ENCODE data around the gene CDK13.
"Not testable (repeated sequence)": the region's sequence is repeated elsewhere in the genome, so short reads cannot be mapped to it uniquely, and the experiment has no call there.

The CDK13 gene

DNA sequence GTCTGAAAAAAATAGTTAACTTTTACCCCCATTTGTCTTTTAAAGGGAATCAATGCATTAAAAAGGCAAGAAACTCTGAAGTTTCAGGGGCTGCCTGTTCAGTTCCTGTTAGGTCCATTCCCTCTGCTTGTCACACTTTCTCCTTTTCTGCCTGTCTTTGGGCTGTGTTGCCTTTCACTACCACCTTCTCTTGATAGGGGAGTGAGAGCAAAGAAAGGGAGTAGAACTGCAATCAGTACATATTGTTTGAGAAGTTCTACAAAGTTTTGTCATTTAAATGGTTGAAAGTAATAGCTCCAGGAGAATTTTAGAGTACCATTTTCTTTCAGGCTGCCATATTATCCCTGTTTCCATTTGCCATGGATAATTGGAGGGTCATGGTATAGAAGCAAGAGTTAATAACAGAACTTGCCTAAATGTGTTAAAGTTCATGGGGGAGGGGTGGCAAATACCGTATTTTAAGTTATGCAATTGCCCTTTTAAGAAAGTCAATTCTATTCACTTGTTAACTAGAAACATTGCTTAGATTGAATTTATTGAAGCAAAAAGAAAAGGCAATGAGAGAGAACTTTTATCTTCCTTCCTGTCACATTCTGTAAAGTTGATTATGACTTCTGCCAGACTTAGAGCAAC lies 145.8 kb downstream of the CDK13 start:
- in situ Hi-C loops (cut with MboI; ENCODE audit: low sequenced_read_pairs), result no loop called here

DNA sequence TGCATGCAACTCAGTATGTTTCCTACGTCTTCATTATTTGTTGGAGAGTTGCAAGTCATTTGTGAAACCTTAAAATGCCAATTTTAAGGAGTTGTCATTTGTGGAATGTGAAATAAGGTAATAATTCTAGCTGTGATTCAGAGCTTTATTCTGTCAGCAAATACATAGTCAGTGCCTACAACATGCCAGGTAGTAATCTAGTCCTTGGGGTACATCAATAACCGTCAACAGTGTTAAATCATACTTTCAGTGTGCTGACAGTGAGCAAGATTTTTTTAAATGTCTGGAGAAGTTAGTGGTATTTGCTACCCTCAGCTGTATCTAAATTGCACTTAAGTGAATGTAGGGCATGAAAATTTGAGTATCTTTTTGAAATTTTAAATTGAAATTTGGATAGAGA lies 147.7 kb downstream of the CDK13 start:
- in situ Hi-C loops (cut with MboI; ENCODE audit: low sequenced_read_pairs), result no loop called here

- in situ Hi-C loops (cut with MboI; ENCODE audit: low sequenced_read_pairs), result no loop called here
Measured at GRCh38 chr7:40098810-40099209, 148.8 kb downstream of the CDK13 start.

DNA sequence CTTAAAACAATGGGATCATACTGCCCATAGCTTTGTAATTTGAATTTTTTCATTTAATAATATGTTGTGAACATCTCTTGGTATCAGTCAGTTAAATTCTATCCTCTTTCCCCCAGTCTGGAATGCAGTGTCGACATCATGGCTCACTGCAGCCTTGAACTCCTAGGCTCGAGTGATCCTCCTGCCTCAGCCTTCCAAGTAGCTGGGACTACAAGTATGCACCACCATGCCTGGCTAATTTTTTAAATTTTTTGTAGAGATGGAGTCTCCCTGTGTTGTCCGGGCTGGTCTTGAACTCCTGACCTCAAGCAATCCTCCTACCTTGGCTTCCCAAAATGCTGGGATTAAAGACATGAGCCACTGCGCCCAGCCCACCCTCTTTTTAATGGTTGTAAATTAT lies 149.8 kb downstream of the CDK13 start:
- in situ Hi-C loops (cut with MboI; ENCODE audit: low sequenced_read_pairs), result no loop called here

DNA sequence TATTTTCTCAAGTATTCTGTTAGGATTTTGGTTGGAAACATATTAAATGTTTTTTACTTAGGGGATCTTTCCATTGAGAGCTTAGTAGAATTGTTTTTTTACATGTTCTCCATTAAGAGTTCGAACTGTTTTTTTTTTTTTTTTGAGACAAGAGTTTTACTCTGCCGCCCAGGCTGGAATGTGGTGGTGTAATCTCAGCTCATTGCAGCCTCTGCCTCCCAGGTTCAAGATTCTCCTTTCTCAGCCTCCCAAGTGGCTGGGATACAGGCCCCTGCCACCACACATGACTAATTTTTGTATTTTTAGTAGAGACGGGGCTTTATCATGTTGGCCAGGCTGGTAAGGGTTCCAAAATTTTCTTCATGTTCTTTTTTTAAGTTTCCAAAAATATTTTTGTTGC lies 151.1 kb downstream of the CDK13 start:
- in situ Hi-C loops (cut with MboI; ENCODE audit: low sequenced_read_pairs), result no loop called here

GRCh38 chr7:40102897-40103296 lies 152.8 kb downstream of the CDK13 start:
- in situ Hi-C loops (cut with MboI; ENCODE audit: low sequenced_read_pairs), result no loop called here

GRCh38 chr7:40105879-40106473 lies 155.9 kb downstream of the CDK13 start:
- in situ Hi-C loops (cut with MboI; ENCODE audit: low sequenced_read_pairs), result no loop called here

DNA sequence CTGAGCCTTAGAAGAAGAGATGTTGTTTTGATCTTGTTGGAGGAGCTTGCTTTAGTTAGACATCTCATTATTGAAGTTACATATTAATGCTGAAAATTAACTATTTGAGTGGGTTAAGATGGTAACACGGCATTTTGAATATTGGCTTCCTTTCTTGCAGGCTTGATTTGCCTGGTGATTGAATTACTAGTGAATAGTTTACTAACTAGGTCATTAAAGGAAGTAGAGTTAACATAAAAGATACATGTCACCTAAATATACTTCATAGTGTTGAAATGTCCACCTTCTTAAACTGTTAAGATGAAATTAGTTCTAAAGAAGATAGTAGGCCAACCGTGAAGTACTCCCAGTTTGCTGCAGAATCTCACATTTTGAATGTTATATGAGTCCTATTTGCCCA lies 165.9 kb downstream of the CDK13 start:
- in situ Hi-C loops (cut with MboI; ENCODE audit: low sequenced_read_pairs), result no loop called here

GRCh38 chr7:40117199-40117598 lies 167.1 kb downstream of the CDK13 start:
- in situ Hi-C loops (cut with MboI; ENCODE audit: low sequenced_read_pairs), result not testable (repeated sequence)

DNA sequence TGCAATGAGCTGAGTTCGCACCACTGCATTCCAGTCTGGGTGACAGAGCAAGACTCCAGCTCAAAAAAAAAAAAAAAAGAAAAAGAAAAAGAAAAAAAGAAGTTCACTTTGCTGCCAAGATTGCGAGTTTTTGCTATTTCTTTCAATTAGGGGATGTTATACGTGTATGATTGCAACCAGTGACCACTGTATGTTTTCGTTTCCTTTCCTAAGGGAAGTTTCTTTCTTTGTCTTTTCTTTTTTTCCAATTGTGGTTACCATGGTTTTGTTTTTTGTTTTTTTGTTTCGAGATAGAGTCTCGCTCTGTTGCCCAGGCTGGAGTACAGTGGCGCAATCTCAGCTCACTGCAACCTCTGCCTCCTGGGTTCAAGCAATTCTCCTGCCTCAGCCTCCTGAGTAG lies 168.1 kb downstream of the CDK13 start:
- in situ Hi-C loops (cut with MboI; ENCODE audit: low sequenced_read_pairs), result not testable (repeated sequence)

- in situ Hi-C loops (cut with MboI; ENCODE audit: low sequenced_read_pairs), result no loop called here
Measured at GRCh38 chr7:40120020-40120419, 170.0 kb downstream of the CDK13 start.

DNA sequence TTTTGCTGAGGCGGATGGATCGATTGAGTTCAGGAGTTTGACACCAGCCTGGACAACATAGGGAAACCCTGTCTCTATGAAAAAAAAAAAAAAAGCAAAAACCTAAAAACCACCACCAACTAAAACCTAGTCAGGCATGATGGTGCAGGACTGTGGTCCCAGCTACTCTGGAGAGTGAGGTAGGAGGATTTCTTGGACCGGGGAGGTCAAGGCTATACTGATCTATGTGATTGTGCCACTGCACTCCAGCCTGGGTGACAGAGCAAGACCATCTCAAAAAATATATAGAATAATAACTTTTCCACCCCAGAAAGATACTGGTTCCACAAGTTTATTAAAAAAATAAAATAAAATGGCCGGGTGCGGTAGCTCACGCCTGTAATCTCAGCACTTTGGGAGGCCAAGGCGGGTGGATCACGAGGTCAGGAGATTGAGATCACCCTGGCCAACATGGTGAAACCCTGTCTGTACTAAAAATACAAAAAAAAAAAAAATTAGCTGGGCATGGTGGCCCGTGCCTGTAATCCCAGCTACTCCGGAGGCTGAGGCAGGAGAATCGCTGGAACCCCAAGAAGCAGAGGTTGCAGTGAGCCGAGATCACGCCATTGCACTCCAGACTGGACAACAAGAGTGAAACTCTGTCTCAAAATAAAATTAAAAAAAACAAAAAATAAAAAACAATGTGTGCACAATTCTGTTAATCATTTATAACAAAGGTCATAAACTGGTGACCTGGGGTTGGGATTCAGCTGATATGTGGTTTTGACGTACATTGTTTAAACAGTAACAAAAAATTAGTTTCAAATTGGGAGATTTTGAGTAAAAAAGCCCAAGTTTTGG lies 172.3 kb downstream of the CDK13 start:
- in situ Hi-C loops (cut with MboI; ENCODE audit: low sequenced_read_pairs), result not testable (repeated sequence)

DNA sequence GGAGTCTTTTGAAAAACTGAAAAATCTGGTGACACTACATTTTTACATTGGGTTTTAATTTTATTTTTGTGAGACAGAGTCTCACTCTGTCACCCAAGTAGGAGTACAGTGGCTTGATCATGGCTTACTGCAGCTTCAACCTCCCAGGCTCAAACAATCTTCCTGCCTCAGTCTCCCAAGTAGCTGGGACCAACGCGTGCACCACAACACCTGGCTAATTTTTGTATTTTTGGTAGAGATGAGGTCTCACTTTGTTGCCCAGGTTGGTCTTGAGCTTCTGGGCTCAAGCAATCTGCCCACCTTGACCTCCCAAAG lies 172.8 kb downstream of the CDK13 start:
- in situ Hi-C loops (cut with MboI; ENCODE audit: low sequenced_read_pairs), result no loop called here

DNA sequence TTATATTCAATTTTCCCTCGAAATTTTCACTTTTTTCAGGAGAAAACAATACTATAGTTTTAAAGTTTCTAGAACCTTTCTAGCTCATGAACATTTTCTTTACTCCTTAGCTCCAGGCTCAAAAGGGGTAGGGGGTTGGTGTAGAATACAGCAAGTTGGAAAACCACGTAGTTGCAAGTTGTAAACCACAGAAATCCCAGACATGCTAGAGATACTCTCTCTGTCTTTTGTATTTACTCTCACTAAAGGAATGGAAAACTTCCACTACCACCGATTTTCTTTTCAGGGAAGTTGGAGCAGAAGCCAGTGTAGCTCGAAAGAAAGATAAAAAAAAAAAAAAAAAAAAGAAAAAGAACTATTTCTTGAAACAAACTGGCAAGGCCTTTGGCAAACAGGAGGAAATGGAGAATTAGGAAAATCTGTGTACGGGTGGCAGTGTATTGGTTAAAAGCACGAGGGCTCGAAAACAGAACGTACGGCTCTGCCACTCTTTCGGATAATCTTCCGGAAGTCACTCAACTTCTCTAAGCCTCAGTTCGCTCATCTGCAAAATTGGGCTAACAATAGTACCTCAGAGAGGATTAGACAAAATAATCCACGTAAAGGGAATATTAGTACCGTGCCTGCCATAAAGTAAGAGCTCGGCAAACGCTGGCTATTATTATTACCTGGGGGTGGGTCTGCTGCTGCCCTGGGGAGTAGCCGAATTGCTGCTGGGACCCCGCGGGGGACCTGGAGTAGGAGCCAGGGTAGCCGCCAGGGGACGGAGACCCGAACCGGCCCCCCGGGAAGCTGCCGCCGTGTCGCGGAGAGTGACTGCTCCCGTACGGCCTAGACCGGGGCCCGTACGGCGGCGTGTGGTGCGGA lies 183.7 kb downstream of the CDK13 start:
- in situ Hi-C loops (cut with MboI; ENCODE audit: low sequenced_read_pairs), result no loop called here

- in situ Hi-C loops (cut with MboI; ENCODE audit: low sequenced_read_pairs), result no loop called here
Measured at GRCh38 chr7:40134428-40135316, 184.6 kb downstream of the CDK13 start, which contains the start of the genes MPLKIP and SUGCT. TSS of gene MPLKIP (minus strand) at chr7:40134622. CDS start at chr7:40134567, 55 bp downstream. TSS of gene SUGCT (plus strand) at chr7:40135005.

DNA sequence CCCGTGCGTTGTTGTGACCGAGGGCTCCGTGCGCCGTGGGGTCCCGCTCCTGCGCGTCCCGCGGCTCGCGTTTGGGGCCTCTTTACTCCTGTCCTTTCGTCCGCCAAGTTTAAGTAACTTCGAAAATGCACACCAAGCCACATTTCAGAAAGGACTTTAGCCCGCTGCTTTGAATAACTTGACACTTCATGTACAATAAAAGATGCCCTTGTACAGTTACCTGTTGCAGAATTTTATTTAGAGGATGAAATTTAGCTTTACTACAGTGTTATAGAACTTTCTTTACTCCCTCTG lies 185.2 kb downstream of the CDK13 start:
- in situ Hi-C loops (cut with MboI; ENCODE audit: low sequenced_read_pairs), result no loop called here

DNA sequence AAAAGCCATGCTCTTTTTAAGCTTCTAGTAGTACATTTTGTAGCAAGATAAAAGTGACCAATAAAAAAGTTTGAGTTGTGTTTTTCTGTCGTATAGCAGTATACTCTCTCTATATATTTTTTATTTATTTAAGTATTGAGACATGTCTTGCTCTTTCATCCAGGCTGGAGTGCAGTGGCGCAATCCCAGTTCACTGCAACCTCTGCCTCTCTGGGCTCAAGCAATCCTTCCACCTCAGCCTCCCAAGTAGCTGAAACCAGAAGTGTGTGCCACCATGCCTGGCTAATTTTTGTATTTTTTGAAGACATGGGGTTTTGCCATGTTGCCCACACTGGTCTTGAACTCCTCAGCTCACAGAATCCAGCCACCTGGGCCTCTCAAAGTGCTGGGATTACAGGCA lies 187.5 kb downstream of the CDK13 start:
- in situ Hi-C loops (cut with MboI; ENCODE audit: low sequenced_read_pairs), result no loop called here

GRCh38 chr7:40138973-40139372 lies 188.9 kb downstream of the CDK13 start:
- in situ Hi-C loops (cut with MboI; ENCODE audit: low sequenced_read_pairs), result no loop called here

GRCh38 chr7:40139891-40140290 lies 189.8 kb downstream of the CDK13 start:
- in situ Hi-C loops (cut with MboI; ENCODE audit: low sequenced_read_pairs), result not testable (repeated sequence)

DNA sequence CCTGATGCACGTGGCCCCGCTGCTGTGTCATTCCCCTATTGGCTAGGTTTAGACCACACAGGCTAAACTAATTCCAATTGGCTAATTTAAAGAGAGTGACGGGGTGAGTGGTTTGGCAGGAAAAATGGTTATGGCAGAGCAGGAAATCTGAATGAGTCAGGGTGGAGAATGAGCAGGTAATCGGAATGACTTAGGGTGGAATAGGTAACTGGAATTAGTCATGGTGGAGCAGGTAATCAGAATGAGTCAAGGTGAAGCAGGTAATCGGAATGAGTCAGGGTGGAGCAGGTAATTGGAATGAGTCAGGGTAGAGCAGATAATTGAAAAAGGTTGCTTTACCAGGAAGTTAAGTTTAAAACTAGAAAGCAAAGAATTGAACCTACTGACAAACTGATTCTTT lies 191.9 kb downstream of the CDK13 start:
- in situ Hi-C loops (cut with MboI; ENCODE audit: low sequenced_read_pairs), result not testable (repeated sequence)

Data from HL-60/S4 treated with phorbol 12-myristate 13-acetate at 8.2 ng/mL for 4 days and 3 days (cell line).